ENCODE data around the gene DIP2C.

DIP2C gene

GRCh38 chr10:565676-566075 lies 123.8 kb downstream of the DIP2C start:
- no peak for DNase-seq

GRCh38 chr10:565146-565545 lies 124.3 kb downstream of the DIP2C start:
- DNase-seq: no peak

- DNase-seq: no peak
These were observed 125.6 kb downstream of the DIP2C start for GRCh38 chr10:563827-564226.

GRCh38 chr10:562142-562541 lies 127.3 kb downstream of the DIP2C start:
- no peak for DNase-seq

GRCh38 chr10:561721-562120 lies 127.7 kb downstream of the DIP2C start:
- DNase-seq: no peak

- DNase-seq: no peak
These were observed 129.0 kb downstream of the DIP2C start for GRCh38 chr10:560314-560992.

GRCh38 chr10:559767-560047 lies 129.8 kb downstream of the DIP2C start:
- DNase-seq: no peak

- no peak for DNase-seq
These were observed 130.3 kb downstream of the DIP2C start for GRCh38 chr10:558891-559766.

GRCh38 chr10:558364-558763 lies 131.1 kb downstream of the DIP2C start:
- DNase-seq: no peak

- no peak for DNase-seq
These were observed 131.6 kb downstream of the DIP2C start for GRCh38 chr10:557792-558328.

- DNase-seq: no peak
These were observed 132.4 kb downstream of the DIP2C start for GRCh38 chr10:556971-557637.

- DNase-seq: no peak
These were observed 133.7 kb downstream of the DIP2C start for GRCh38 chr10:555682-556350.

GRCh38 chr10:555281-555680 lies 134.2 kb downstream of the DIP2C start:
- no peak for DNase-seq

- no peak for DNase-seq
These were observed 135.2 kb downstream of the DIP2C start for GRCh38 chr10:554182-554848.

GRCh38 chr10:553233-553632 lies 136.2 kb downstream of the DIP2C start:
- no peak for DNase-seq

- no peak for DNase-seq
These were observed 136.8 kb downstream of the DIP2C start for GRCh38 chr10:552679-553078.

GRCh38 chr10:551373-552252 lies 137.9 kb downstream of the DIP2C start:
- no peak for DNase-seq

GRCh38 chr10:550665-551372 lies 138.6 kb downstream of the DIP2C start:
- DNase-seq: no peak

GRCh38 chr10:549391-549790 lies 140.1 kb downstream of the DIP2C start:
- DNase-seq: no peak

- DNase-seq: no peak
These were observed 141.1 kb downstream of the DIP2C start for GRCh38 chr10:548238-548901.

Measured in activated CD4-positive, CD25-positive, alpha-beta regulatory T cell treated with anti-CD3 and anti-CD28 coated beads, Interleukin-2, amount 50 U/mL, for 72 hours (primary cell).